GM12874 (cell line): Measurements from ENCODE around the gene FRAS1.

Experiments
- TF ChIP-seq, protein P1 (sequence below): IDR thresholded peaks from 2 replicates; pipeline ENCODE4 v1.5.1; 2011; ENCODE audit warnings: low read depth, mild to moderate bottlenecking, control low read depth, low read length, moderate library complexity; ENCODE audit not compliant: insufficient read depth

FRAS1 gene

GRCh38 chr4:78441756-78442155 is 384.6 kb downstream of the FRAS1 start:
- TF ChIP-seq, protein P1, sequence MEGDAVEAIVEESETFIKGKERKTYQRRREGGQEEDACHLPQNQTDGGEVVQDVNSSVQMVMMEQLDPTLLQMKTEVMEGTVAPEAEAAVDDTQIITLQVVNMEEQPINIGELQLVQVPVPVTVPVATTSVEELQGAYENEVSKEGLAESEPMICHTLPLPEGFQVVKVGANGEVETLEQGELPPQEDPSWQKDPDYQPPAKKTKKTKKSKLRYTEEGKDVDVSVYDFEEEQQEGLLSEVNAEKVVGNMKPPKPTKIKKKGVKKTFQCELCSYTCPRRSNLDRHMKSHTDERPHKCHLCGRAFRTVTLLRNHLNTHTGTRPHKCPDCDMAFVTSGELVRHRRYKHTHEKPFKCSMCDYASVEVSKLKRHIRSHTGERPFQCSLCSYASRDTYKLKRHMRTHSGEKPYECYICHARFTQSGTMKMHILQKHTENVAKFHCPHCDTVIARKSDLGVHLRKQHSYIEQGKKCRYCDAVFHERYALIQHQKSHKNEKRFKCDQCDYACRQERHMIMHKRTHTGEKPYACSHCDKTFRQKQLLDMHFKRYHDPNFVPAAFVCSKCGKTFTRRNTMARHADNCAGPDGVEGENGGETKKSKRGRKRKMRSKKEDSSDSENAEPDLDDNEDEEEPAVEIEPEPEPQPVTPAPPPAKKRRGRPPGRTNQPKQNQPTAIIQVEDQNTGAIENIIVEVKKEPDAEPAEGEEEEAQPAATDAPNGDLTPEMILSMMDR: no peak

GRCh38 chr4:78446619-78447018 is 389.5 kb downstream of the FRAS1 start:
- TF ChIP-seq, protein P1: no peak

- TF ChIP-seq, protein P1: no peak
Measured at GRCh38 chr4:78451407-78451806, 394.3 kb downstream of the FRAS1 start.

DNA sequence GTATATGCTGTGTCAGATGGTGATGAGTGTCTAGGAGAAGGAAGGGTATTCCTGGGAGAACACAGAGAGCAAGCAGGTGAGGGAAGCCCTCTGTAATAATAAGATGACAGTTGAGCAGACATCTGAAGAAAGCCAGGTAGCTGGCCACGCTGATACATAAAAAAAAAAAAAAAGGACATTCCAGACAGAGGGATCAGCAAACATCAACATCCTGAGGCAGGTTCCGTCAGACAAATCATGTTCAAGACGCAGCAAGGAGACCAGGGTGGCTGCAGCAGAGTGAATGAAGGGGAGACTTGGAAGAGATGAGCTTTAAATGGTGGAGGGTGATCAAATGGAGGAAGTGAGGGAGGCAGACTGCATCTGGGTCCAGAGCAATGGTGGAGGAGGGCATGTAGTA is 396.9 kb downstream of the FRAS1 start:
- TF ChIP-seq, protein P1: no peak

- TF ChIP-seq, protein P1: no peak
Measured at GRCh38 chr4:78457751-78458150, 400.6 kb downstream of the FRAS1 start.

DNA sequence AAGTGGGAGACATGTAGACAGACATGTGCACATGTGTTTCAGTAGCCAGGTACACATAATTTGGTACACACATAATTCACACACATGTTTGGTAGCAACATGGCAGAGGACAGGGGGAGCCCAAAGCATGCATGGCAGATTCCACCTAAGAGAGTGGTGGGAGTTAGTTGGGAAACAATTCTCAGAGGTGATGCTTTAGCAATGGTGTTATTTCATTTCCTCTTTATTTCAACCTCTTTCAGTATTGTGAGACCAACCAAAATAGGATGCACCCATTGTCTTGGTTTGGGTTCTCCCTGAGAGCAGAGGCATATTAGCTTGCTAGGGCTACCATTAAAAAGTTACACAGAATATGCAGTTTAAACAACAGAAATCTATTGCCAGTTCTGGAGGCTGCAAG is 402.2 kb downstream of the FRAS1 start:
- TF ChIP-seq, protein P1: no peak

GRCh38 chr4:78460368-78460767 is 403.2 kb downstream of the FRAS1 start:
- TF ChIP-seq, protein P1: no peak

- TF ChIP-seq, protein P1: no peak
Measured at GRCh38 chr4:78464265-78464664, 407.1 kb downstream of the FRAS1 start.
